Skeletal muscle satellite cell (primary cell): ENCODE data around the gene ZIC2.
"Not testable (repeated sequence)": the region's sequence is repeated elsewhere in the genome, so short reads cannot be mapped to it uniquely, and the experiment has no call there.

ENCODE experiments used
- H3K27me3 ChIP-seq: 2 replicates; pipeline ENCODE4 v1.7.0; 2013; ENCODE audit warnings: low read length; ENCODE audit not compliant: control insufficient read depth, insufficient read depth
- H3K36me3 ChIP-seq: 2 replicates; pipeline ENCODE4 v1.7.0; 2013; ENCODE audit warnings: mild to moderate bottlenecking, control low read depth, low read length; ENCODE audit not compliant: insufficient read depth
- H3K4me1 ChIP-seq: 2 replicates; pipeline ENCODE4 v1.7.0; 2013; ENCODE audit warnings: low read length; ENCODE audit not compliant: control insufficient read depth, insufficient read depth
- H3K4me2 ChIP-seq: 2 replicates; pipeline ENCODE4 v1.7.0; 2013; ENCODE audit warnings: mild to moderate bottlenecking, low read length
- H3K4me3 ChIP-seq: 2 replicates; pipeline ENCODE4 v1.7.0; 2013; ENCODE audit warnings: low read length
- H3K9ac ChIP-seq: 2 replicates; pipeline ENCODE4 v1.7.0; 2013; ENCODE audit warnings: mild to moderate bottlenecking, low read depth, low read length, moderate library complexity
- H3K9me3 ChIP-seq: replicated peaks from 2 replicates; pipeline ENCODE4 v1.7.0; 2013; ENCODE audit warnings: mild to moderate bottlenecking, control low read depth, low read length

The ZIC2 gene

DNA sequence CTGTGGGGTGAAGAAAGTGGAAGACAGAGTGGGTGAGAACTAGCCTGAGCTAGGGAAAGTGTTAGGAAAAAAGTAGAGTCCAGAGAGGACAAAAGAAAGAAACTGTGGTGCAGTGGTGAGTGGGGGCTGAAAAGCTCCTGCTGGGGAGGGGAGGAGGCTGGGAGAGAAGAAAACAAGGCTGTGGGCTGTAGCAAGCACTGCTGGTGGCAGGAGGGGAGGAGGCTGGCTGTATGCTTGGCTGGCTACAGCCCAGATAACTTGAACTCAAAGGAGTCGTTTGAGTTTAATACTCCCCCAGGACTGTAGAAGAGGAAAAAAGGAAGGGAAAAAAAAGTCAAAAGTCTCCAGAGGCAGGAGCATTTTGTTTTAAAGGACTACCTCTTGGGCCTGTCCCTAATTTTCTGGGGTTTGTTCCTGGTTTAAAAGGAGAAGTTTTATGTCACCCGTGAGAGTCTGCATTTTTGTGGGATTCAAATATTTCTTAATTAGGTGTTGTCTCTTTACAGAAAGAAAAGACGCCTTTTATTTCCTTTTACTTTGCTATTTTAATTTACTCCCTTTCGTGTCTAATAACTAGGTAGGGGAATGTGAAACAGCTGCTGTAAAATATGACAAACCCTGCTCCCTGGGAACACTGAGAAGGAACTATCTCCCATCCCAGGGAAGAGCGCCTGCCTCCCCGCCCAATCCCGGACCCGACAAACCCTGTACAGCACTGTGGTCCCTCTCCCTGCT lies 31.7 kb upstream of the ZIC2 start:
- no peak overlapping the region for H3K4me2 ChIP-seq
- H3K4me1 ChIP-seq = no peaks in the 10 kb centered on the region
- H3K36me3 ChIP-seq = no peaks in the 10 kb centered on the region
- H3K9me3 ChIP-seq = no peaks in the 10 kb centered on the region
- H3K27me3 ChIP-seq = peaks cover 87% of the 10 kb centered on the region
- no peak overlapping the region for H3K9ac ChIP-seq
- no peak overlapping the region for H3K4me3 ChIP-seq

DNA sequence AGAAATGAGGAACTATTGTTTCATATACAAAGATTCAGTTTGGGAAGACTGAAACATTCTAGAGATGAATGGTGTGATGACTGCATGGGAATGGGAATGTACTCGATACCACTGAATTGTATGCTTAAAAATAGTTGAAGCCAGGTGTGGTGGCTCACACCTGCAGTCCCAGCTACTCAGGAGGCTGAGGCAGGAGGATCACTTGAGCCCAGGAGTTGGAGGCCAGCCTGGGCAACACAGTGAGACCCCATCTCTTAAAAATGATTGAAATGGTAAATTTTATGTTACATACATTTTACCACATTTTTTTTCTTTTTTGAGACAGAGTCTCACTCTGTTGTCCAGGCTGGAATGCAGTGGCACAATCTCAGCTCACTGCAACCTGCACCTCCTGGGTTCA lies 29.9 kb upstream of the ZIC2 start:
- Histone ChIP-seq H3K4me1 (peaks cover 11% of the 10 kb centered on the region), H3K27me3 (peaks cover 94% of the 10 kb centered on the region)
- not testable (repeated sequence) for H3K4me3 ChIP-seq, H3K9me3 ChIP-seq, H3K9ac ChIP-seq, H3K36me3 ChIP-seq, H3K4me2 ChIP-seq

DNA sequence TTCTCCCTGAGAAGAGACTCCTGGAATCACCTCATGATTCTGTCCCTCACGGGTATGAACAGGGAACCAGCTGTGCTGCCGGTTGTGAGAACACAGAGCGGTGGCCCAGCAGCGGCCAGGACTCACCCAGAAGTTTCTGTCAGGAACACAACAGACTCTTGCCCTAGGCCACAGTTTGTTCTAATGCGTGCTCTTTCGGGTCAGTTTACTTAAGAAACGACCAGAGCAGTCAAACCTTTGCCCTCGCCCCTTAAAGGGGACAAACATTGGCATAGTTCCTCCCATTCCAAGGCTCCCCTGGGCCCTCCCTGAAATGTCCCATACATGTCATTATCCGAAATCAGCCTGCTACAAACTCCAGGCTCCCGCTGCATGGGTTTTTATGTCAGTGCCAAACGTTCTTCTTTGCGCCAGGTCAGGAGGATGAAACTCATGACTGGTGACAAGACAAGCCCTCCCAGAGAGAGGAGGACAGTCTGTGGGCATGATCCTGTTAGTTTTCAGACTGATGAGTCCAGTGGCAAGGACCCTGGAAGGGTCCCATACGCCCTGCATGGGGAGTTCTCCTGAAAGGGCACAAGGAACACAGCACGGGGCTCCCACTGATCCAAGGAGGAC lies 28.3 kb upstream of the ZIC2 start:
- H3K9ac ChIP-seq = no peak overlapping the region
- peaks cover 97% of the 10 kb centered on the region for H3K27me3 ChIP-seq
- no peaks in the 10 kb centered on the region for H3K9me3 ChIP-seq
- no peak overlapping the region for H3K4me2 ChIP-seq
- H3K4me3 ChIP-seq = no peak overlapping the region
- no peaks in the 10 kb centered on the region for H3K36me3 ChIP-seq
- H3K4me1 ChIP-seq = peaks cover 18% of the 10 kb centered on the region

DNA sequence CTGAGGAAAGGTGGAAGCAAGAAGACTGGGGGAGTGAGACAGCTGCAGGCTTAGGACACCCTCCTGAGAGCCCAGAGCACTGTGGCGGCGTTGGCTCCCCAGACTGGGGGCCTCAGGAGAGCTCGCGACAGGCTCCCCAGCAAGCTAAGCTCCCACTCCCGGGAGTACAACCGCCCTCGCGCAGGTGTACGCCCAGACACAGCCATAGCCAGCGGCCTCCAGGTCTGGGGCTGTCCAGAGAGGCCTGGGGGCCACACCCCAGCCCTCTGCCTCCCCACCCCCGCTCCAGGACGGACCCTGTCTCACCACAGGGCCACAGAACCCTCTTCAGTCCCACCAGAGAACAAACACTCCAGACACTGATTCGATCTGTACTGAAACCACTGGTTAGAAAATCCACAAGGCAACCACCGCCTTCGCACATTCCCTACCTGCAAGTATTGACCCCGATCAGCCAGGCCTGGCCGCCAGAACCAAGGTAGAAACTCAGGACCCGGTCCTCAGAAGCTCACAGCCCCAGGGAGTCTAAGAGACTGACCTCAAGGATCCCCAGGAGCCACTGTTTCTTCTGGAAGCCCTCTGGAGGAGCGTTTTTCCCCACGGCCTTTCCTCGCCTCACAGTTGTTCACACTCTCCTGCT lies 26.4 kb upstream of the ZIC2 start:
- H3K36me3 ChIP-seq = no peaks in the 10 kb centered on the region
- peaks cover 18% of the 10 kb centered on the region for H3K4me1 ChIP-seq
- H3K4me2 ChIP-seq = peak overlapping the region; percentile 70
- no peak overlapping the region for H3K9ac ChIP-seq
- H3K9me3 ChIP-seq = no peaks in the 10 kb centered on the region
- peak overlapping the region; percentile 49 for H3K4me3 ChIP-seq
- peaks cover 98% of the 10 kb centered on the region for H3K27me3 ChIP-seq

DNA sequence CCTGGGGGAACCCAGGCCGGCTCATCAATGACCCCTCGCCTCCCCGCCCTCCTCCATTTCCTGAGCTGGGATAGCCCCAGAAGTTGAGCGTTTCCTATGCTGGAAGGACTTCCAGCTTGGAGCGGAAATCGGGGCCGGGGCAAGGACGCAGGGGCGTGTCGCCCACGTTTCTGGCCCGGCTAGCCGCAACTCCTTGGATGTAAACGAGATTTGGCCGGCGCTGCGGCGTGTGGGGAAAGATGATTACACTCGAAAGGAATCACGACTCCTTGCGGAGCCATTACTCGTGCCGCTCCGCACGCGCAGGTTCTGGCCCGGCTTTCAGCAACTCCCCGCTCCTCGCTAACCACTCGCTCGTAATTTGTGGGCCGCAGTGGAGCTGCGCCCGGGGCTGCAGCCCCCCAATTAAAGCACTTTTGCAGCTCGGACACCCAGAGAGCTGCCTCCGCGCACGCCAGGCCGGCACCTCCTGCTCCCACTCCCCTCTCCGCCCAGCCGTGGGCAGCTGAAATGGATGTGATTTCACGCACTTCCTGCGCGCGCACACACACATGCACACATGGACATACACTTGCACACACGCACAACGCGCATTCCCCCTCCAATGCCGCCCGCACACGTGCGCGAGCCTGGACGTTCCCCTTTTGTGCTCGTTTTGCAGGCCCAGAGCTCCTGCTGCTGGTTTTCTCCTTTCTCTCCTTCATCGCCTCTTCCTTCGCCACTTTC lies 25.7 kb upstream of the ZIC2 start:
- H3K9me3 ChIP-seq = no peaks in the 10 kb centered on the region
- peak overlapping the region; percentile 70 for H3K4me2 ChIP-seq
- peaks cover 18% of the 10 kb centered on the region for H3K4me1 ChIP-seq
- H3K4me3 ChIP-seq = peak overlapping the region; percentile 49
- peaks cover 96% of the 10 kb centered on the region for H3K27me3 ChIP-seq
- H3K36me3 ChIP-seq = no peaks in the 10 kb centered on the region
- no peak overlapping the region for H3K9ac ChIP-seq

DNA sequence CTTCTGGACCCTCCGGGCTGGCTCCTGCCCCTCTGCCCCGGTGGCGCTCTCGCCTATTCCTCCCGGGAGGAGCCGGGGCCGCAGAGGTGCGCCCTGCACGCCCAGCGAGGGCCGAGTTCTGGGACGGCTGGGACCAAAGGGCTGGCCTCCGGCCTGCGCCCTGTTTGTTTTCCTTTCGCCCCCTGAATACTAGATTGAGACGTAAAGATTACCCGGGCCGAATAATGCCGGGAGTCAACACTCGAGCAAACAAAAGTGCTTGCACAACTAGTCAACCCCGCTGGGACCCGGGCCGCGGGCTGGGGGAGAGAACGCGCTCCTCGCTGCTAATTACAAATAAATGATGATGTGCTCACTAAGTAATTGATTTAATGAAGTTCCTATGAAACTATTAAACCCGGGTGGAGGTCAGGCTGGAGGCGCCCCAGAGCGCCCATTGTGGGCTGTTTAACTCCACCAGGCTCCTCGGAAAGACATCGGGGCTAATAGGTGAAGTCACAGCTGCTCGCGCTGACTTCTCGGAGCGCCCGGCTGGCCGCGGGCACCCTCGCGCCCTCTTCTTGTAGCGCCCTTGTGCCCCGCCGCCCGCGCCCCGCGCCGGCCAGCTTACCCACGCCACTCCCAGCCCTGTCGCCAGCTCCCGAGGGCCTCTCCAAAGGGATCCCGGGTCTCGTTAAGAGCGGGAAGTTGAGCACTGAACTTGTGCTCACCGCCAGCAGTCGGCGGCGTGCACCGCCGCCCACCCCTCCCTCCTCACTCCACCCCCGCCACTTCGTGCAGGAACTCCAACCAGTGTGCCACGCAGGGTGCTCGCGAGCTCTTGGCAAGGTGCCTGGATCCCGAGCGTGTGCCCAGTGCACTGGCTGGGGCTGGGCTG lies 24.9 kb upstream of the ZIC2 start:
- Histone ChIP-seq H3K9me3 (no peaks in the 10 kb centered on the region), H3K27me3 (peaks cover 96% of the 10 kb centered on the region), H3K4me1 (peaks cover 18% of the 10 kb centered on the region), H3K36me3 (no peaks in the 10 kb centered on the region), H3K9ac (no peak overlapping the region), H3K4me2 (peak overlapping the region; percentile 70), H3K4me3 (peak overlapping the region; percentile 49)

DNA sequence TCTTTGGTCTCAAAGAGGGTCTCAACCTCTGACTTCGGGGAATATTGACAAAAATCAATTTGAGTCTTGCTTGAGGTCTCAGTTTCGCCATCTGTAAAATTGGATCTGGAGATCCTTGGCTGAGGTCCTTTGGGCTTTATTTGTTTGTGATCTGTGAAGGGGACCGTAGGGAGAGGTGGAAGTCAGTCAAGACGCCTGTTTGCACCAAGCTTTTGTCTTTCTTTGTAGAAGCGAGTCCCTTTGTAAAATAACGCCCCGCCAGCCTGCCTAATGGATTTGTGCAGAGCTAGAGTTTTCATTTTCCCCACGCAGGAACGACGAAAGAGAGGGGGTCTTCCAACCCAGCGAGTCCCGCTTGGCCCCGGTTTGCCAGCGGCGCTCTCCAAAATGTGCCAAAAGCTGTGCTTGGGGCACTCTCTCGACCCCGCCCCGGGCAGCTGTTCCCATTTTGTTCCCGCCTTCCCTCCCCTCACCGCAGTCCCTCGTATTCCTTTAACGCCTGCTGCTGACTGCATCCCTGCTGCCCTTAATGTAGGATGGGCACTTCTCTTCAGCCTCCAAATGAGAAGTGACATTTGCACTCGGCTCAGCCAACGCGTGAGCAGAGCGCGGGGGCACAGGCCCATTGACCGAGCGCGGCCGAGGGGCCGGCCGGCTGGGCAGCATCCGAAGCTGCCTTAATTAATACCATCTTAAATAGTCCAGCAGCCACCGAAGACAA lies 23.0 kb upstream of the ZIC2 start:
- no peak overlapping the region for H3K9ac ChIP-seq
- H3K4me1 ChIP-seq = peaks cover 18% of the 10 kb centered on the region
- no peaks in the 10 kb centered on the region for H3K9me3 ChIP-seq
- H3K27me3 ChIP-seq = peaks cover 98% of the 10 kb centered on the region
- no peaks in the 10 kb centered on the region for H3K36me3 ChIP-seq
- no peak overlapping the region for H3K4me3 ChIP-seq
- no peak overlapping the region for H3K4me2 ChIP-seq

DNA sequence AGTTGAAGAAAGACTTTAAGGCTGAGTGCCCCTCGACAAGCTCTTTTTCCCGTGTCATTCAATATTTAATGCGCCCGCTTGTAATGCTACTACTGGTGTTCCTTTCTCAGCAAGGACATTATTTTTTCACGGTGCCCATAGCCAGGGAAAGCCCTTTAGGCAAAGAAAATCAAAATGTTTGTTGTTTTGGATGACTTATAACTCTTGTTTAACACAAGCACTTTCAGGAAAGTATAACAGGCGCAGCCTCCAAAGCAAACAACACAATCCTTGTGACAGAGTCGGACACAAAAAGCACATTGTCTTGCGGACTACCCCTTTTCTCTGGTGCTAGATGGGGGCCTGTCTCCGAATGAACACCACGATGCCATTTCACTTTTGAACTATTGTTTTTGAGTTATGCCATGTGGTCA lies 22.5 kb upstream of the ZIC2 start:
- no peak overlapping the region for H3K9ac ChIP-seq
- peaks cover 98% of the 10 kb centered on the region for H3K27me3 ChIP-seq

DNA sequence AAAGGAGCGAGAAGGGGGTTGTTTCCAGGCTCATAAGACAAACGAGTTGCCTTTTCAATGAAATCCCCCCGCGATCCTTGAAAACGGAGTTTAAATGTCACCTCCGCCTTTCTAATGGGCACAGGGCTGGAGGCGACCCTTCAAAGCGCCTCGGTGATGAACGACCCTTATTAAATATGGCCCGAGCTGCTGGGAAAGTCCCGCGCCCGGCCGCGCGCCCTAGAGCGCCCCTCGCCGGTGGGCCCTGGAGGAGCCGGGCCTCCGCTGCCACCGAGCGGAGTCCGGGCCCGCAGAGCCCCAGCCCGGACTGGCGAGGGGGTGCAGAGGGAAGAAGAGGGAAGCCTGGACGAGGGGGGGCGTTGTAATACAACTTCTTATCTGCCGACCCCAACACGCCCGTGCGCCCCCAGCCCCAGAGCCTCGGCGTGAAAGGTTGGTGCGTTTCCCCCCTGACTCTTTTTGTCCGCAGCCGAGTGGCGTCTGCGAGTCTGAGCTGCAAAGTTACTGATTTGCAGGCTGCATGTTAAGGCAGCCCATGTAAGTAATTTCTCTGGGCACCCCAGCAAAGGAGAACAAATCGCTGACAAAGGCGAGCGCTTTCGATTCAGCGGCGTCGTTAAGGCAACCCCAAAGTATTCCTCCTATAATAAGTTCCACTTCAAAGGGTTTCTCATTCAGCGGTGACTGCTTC lies 21.9 kb upstream of the ZIC2 start:
- no peak overlapping the region for H3K9ac ChIP-seq

More for the DNA sequence above, 22.5 kb upstream of the ZIC2 start:
- Histone ChIP-seq H3K4me1 (peaks cover 18% of the 10 kb centered on the region), H3K9me3 (no peaks in the 10 kb centered on the region), H3K4me3 (no peak overlapping the region), H3K36me3 (no peaks in the 10 kb centered on the region), H3K4me2 (no peak overlapping the region)

More for the DNA sequence above, 21.9 kb upstream of the ZIC2 start:
- Histone ChIP-seq H3K4me2 (peak overlapping the region; percentile 67), H3K36me3 (no peaks in the 10 kb centered on the region), H3K4me3 (peak overlapping the region; percentile 28), H3K27me3 (peaks cover 98% of the 10 kb centered on the region), H3K9me3 (no peaks in the 10 kb centered on the region), H3K4me1 (peaks cover 18% of the 10 kb centered on the region)
